ENCODE data around the gene TANC2. TPM values are rescaled to one million over a fixed set of nuclear protein-coding genes. Genes with fewer than 3 reads are reported as not detected.

The TANC2 gene
- total RNA-seq (2022; extraction: Qiagen RNA extraction; ENCODE audit: low read depth), result 22.7 to 45.7 TPM (median 41.6 TPM) in 5 replicates

GRCh38 chr17:62965686-62966425 lies at the start of gene TANC2:
TSS of gene TANC2 (plus strand) at chr17:62966235. CDS start at chr17:63009560, 43,325 bp downstream.

Other genes starting within 250 kb of the TANC2 start
- 0.94 to 2.4 TPM (median 1.6 TPM) in 5 replicates for gene MARCHF10, start 157.9 kb upstream of the TANC2 start, total RNA-seq (2022; extraction: Qiagen RNA extraction; ENCODE audit: low read depth)

Measured in A549 treated with GW870086 at 1 μM for 4 hours (cell line).